Skeletal muscle satellite cell (primary cell): ENCODE data around the gene CDH12.
"Not testable (repeated sequence)": the region's sequence is repeated elsewhere in the genome, so short reads cannot be mapped to it uniquely, and the experiment has no call there.

Source experiments
- H3K27me3 ChIP-seq: 2 replicates; pipeline ENCODE4 v1.7.0; 2013; ENCODE audit warnings: low read length; ENCODE audit not compliant: control insufficient read depth, insufficient read depth
- H3K36me3 ChIP-seq: 2 replicates; pipeline ENCODE4 v1.7.0; 2013; ENCODE audit warnings: mild to moderate bottlenecking, control low read depth, low read length; ENCODE audit not compliant: insufficient read depth
- H3K4me1 ChIP-seq: 2 replicates; pipeline ENCODE4 v1.7.0; 2013; ENCODE audit warnings: low read length; ENCODE audit not compliant: control insufficient read depth, insufficient read depth
- H3K4me2 ChIP-seq: 2 replicates; pipeline ENCODE4 v1.7.0; 2013; ENCODE audit warnings: mild to moderate bottlenecking, low read length
- H3K4me3 ChIP-seq: 2 replicates; pipeline ENCODE4 v1.7.0; 2013; ENCODE audit warnings: low read length
- H3K9ac ChIP-seq: 2 replicates; pipeline ENCODE4 v1.7.0; 2013; ENCODE audit warnings: mild to moderate bottlenecking, low read depth, low read length, moderate library complexity
- H3K9me3 ChIP-seq: replicated peaks from 2 replicates; pipeline ENCODE4 v1.7.0; 2013; ENCODE audit warnings: mild to moderate bottlenecking, control low read depth, low read length

The CDH12 gene

GRCh38 chr5:21951571-21951970 is 901.6 kb downstream of the CDH12 start:
- not testable (repeated sequence) for H3K9ac ChIP-seq, H3K4me1 ChIP-seq, H3K4me3 ChIP-seq, H3K36me3 ChIP-seq, H3K9me3 ChIP-seq, H3K4me2 ChIP-seq, H3K27me3 ChIP-seq

- no peak overlapping the region for H3K4me3 ChIP-seq
- H3K36me3 ChIP-seq = no peaks in the 10 kb centered on the region
- H3K9ac ChIP-seq = no peak overlapping the region
- H3K4me1 ChIP-seq = no peaks in the 10 kb centered on the region
- no peaks in the 10 kb centered on the region for H3K9me3 ChIP-seq
- no peaks in the 10 kb centered on the region for H3K27me3 ChIP-seq
- H3K4me2 ChIP-seq = no peak overlapping the region
Measured at GRCh38 chr5:21931116-21931515, 922.0 kb downstream of the CDH12 start.

- no peaks in the 10 kb centered on the region for H3K27me3 ChIP-seq
- no peak overlapping the region for H3K9ac ChIP-seq
- no peak overlapping the region for H3K4me3 ChIP-seq
- no peaks in the 10 kb centered on the region for H3K9me3 ChIP-seq
- H3K36me3 ChIP-seq = no peaks in the 10 kb centered on the region
- no peaks in the 10 kb centered on the region for H3K4me1 ChIP-seq
- no peak overlapping the region for H3K4me2 ChIP-seq
Measured at GRCh38 chr5:21919414-21920022, 933.6 kb downstream of the CDH12 start.

- Histone ChIP-seq H3K4me3 (no peak overlapping the region), H3K4me1 (no peaks in the 10 kb centered on the region), H3K9ac (no peak overlapping the region), H3K9me3 (no peaks in the 10 kb centered on the region), H3K36me3 (no peaks in the 10 kb centered on the region), H3K4me2 (no peak overlapping the region), H3K27me3 (no peaks in the 10 kb centered on the region)
Measured at GRCh38 chr5:21918451-21918850, 934.7 kb downstream of the CDH12 start.

- H3K4me1 ChIP-seq = no peaks in the 10 kb centered on the region
- H3K36me3 ChIP-seq = no peaks in the 10 kb centered on the region
- no peaks in the 10 kb centered on the region for H3K27me3 ChIP-seq
- H3K9ac ChIP-seq = no peak overlapping the region
- H3K4me3 ChIP-seq = no peak overlapping the region
- H3K9me3 ChIP-seq = no peaks in the 10 kb centered on the region
- H3K4me2 ChIP-seq = no peak overlapping the region
Measured at GRCh38 chr5:21910731-21911130, 942.4 kb downstream of the CDH12 start.

GRCh38 chr5:21895766-21896350 is 957.3 kb downstream of the CDH12 start:
- no peak overlapping the region for H3K9ac ChIP-seq
- H3K4me2 ChIP-seq = no peak overlapping the region
- no peaks in the 10 kb centered on the region for H3K27me3 ChIP-seq
- no peaks in the 10 kb centered on the region for H3K36me3 ChIP-seq
- no peaks in the 10 kb centered on the region for H3K9me3 ChIP-seq
- no peak overlapping the region for H3K4me3 ChIP-seq
- no peaks in the 10 kb centered on the region for H3K4me1 ChIP-seq

- no peak overlapping the region for H3K4me2 ChIP-seq
- H3K9ac ChIP-seq = no peak overlapping the region
- no peaks in the 10 kb centered on the region for H3K27me3 ChIP-seq
- no peaks in the 10 kb centered on the region for H3K9me3 ChIP-seq
- no peaks in the 10 kb centered on the region for H3K4me1 ChIP-seq
- H3K36me3 ChIP-seq = no peaks in the 10 kb centered on the region
- no peak overlapping the region for H3K4me3 ChIP-seq
Measured at GRCh38 chr5:21893161-21893560, 960.0 kb downstream of the CDH12 start.

GRCh38 chr5:21889581-21889980 is 963.6 kb downstream of the CDH12 start:
- H3K9ac ChIP-seq = no peak overlapping the region
- no peaks in the 10 kb centered on the region for H3K36me3 ChIP-seq
- H3K9me3 ChIP-seq = no peaks in the 10 kb centered on the region
- H3K4me2 ChIP-seq = no peak overlapping the region
- no peak overlapping the region for H3K4me3 ChIP-seq
- no peaks in the 10 kb centered on the region for H3K4me1 ChIP-seq
- H3K27me3 ChIP-seq = no peaks in the 10 kb centered on the region

- H3K4me3 ChIP-seq = no peak overlapping the region
Measured at GRCh38 chr5:21882074-21882745, 970.9 kb downstream of the CDH12 start.

GRCh38 chr5:21880164-21880563 is 973.0 kb downstream of the CDH12 start:
- Histone ChIP-seq H3K27me3 (no peaks in the 10 kb centered on the region), H3K4me2 (no peak overlapping the region), H3K9me3 (no peaks in the 10 kb centered on the region), H3K4me3 (no peak overlapping the region), H3K36me3 (no peaks in the 10 kb centered on the region), H3K9ac (no peak overlapping the region), H3K4me1 (no peaks in the 10 kb centered on the region)

More at GRCh38 chr5:21882074-21882745, 970.9 kb downstream of the CDH12 start:
- Histone ChIP-seq H3K9ac (no peak overlapping the region), H3K4me1 (no peaks in the 10 kb centered on the region), H3K27me3 (no peaks in the 10 kb centered on the region), H3K4me2 (no peak overlapping the region), H3K9me3 (no peaks in the 10 kb centered on the region), H3K36me3 (no peaks in the 10 kb centered on the region)

- Histone ChIP-seq H3K27me3 (no peaks in the 10 kb centered on the region), H3K36me3 (no peaks in the 10 kb centered on the region), H3K4me2 (no peak overlapping the region), H3K9ac (no peak overlapping the region), H3K4me3 (no peak overlapping the region), H3K9me3 (no peaks in the 10 kb centered on the region), H3K4me1 (no peaks in the 10 kb centered on the region)
Measured at GRCh38 chr5:21862986-21863385, 990.2 kb downstream of the CDH12 start.

GRCh38 chr5:21858441-21858840 is 994.7 kb downstream of the CDH12 start:
- H3K4me2 ChIP-seq = no peak overlapping the region
- no peaks in the 10 kb centered on the region for H3K27me3 ChIP-seq
- no peak overlapping the region for H3K4me3 ChIP-seq
- no peaks in the 10 kb centered on the region for H3K4me1 ChIP-seq
- H3K9ac ChIP-seq = no peak overlapping the region
- no peaks in the 10 kb centered on the region for H3K9me3 ChIP-seq
- no peaks in the 10 kb centered on the region for H3K36me3 ChIP-seq
